Endothelial cell of umbilical vein (primary cell): ENCODE data around the gene QTRT2.

ENCODE experiments used
- POLR2A ChIP-seq: IDR thresholded peaks from 2 replicates; pipeline ENCODE4 v1.6.1; 2012; ENCODE audit warnings: low read depth, mild to moderate bottlenecking, control low read depth, low read length
- POLR2AphosphoS5 ChIP-seq: IDR thresholded peaks from 2 replicates; pipeline ENCODE4 v1.6.1; 2012; ENCODE audit warnings: low read depth, mild to moderate bottlenecking, control low read depth, low read length, moderate library complexity; ENCODE audit not compliant: insufficient read depth
- TF ChIP-seq, protein P1 (sequence below), 2 donors: IDR thresholded peaks; 1 replicate in 1 of 2; 2 replicates in 1 of 2; pipeline ENCODE4 v1.5.1; 2011; ENCODE audit warnings: low read length in 2 of 2, mild to moderate bottlenecking in 2 of 2, moderate library complexity in 2 of 2, control low read depth in 1 of 2, inconsistent platforms in 1 of 2, low read depth in 1 of 2; ENCODE audit not compliant: insufficient read depth in 1 of 2; ENCODE audit errors: extremely low read depth in 1 of 2

DNA sequence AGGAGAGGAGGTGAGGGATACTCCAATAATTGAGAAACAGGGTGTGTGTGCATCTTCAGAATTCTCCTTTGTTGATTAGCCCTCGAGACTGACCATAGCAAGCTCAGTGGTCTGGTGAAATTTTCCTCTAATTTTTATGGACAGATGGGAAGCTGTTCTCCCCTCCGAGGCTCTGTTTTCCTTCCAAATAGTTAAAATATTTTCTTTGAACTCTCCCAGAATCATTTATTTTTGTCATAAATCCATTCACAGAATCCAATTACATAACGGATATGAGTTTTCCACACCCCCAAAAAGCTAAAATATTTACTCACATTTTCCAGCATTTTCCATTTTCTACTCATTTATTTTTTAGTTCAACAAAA, 36.5 kb downstream of the QTRT2 start:
- TF ChIP-seq POLR2AphosphoS5 = no peak
- TF ChIP-seq, protein P1, sequence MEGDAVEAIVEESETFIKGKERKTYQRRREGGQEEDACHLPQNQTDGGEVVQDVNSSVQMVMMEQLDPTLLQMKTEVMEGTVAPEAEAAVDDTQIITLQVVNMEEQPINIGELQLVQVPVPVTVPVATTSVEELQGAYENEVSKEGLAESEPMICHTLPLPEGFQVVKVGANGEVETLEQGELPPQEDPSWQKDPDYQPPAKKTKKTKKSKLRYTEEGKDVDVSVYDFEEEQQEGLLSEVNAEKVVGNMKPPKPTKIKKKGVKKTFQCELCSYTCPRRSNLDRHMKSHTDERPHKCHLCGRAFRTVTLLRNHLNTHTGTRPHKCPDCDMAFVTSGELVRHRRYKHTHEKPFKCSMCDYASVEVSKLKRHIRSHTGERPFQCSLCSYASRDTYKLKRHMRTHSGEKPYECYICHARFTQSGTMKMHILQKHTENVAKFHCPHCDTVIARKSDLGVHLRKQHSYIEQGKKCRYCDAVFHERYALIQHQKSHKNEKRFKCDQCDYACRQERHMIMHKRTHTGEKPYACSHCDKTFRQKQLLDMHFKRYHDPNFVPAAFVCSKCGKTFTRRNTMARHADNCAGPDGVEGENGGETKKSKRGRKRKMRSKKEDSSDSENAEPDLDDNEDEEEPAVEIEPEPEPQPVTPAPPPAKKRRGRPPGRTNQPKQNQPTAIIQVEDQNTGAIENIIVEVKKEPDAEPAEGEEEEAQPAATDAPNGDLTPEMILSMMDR (IDR thresholded peaks at IDR 0.05; ENCODE audit: extremely low read depth in 1 of 2, insufficient read depth in 1 of 2, low read depth in 1 of 2, low read length in 2 of 2) = no peak
- no peak for TF ChIP-seq POLR2A
